Measurements from ENCODE around the gene RBMXL3.
A peak's percentile ranks its signal among the peaks of the same experiment; 100 is the strongest.
"Not testable (repeated sequence)": the region's sequence is repeated elsewhere in the genome, so short reads cannot be mapped to it uniquely, and the experiment has no call there.

RBMXL3 gene

DNA sequence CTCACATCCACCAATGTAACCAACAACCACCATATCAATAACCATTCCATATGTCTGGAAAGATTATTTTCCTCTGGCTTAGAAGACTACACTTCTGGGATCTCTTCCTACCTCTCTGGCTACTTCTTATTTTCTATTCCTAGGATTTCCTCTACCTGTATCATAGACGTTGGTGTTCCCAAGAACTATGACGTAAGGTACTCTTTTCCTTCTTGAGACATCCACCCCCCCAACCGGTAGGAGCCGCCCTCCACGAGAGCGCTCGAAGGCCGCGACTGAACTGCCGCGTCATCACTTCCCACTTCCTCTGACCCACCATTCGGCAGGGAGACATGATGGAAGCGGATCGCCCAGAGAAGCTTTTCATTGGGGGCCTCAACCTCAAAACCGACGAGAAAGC lies at the start of gene RBMXL3:
TSS of gene RBMXL3 (plus strand) at position 301 of the 400 bp plus-strand sequence. CDS start at position 333, 32 bp downstream.
- DNase-seq = no peak

DNA sequence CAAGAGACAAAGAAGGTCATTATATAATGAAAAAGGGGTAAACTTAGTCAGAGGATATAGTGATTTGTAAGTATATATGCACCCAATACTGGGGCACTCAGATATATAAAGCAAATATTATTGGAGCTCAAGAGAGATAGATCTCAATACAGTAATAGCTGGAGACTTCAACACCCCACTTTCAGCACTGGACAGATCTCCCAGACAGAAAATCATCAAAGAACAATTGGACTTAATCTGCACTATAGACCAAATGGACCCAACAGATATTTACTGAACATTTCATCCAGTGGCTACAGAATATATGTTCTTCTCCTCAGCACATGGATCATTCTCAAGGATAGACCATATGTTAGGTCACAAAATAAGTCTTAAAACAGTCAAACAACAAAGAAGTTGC lies 47.2 kb upstream of the RBMXL3 start:
- no peak for DNase-seq

DNA sequence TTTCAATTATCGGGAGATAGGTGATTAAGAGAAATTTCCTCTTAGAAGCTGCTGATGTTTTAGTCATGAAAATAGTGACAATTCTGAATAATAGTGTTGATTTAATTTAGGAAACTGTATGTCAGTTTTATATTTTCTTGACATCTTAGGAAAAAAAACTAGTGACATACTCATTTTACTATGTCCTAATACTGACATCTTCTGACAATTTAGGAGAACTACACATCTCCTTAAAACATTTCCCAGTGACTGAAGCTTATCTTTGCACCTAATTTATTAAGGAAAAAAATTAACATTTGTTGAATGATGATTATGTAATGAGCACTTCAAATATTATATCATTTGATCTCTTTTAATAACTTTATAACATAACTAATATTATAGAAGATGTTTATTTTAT lies 42.0 kb upstream of the RBMXL3 start:
- peak; percentile 8 to 12 for DNase-seq

DNA sequence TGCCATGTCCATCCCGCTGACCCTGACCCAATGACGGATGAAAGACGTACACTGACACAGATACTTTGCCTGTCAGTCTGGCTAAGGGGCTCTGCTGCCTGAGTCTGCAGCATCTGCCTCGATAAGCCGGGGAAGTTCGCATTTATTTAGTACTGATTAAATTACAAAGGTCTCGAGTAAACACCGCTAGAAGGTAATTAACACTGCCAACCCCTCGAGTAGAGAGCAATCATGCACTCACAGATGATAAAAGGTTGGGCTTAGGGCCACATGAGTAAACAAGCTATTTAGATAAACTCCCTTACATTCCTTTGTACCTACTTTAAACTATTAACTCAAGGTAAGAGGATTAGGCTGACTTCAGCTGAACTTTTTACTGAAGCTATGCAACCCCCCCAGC lies 16.0 kb upstream of the RBMXL3 start:
- DNase-seq = no peak

DNA sequence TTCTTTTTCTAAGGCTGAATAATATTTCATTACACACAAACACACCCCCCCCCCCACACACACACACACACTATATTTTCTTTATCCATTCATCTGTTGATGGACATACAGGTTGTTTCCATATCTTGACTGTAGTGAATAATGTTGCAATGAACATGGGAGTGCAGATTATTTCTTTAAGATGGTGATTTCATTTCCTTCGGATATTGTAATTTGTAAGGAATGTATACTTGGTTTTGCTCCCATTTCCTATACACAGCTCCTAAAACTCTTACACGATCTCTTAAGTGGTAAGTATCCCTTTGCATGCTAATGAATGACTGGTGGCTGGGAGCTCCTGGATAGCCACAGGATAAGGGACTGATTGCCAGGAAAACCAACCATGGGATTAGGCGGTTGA lies 14.7 kb upstream of the RBMXL3 start:
- no peak for DNase-seq

DNA sequence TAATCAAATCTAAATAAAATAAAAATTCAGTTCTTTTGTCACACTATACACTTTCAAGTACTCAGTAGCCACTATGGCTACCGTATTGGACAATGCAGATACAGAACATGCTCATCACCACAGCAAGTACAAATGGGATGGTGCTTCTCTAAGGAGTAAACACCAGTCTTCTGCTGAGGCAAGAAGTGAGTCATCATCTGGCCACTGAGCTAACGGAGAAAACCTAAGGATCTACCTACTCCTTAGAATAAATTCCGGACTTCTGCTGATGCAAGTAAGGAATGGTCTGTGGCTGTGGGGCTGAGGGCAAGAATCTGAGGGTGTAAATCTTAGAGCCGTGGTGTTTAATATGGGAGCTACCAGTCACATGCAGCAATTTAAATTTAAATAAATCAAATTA lies 11.3 kb upstream of the RBMXL3 start:
- no peak for DNase-seq

DNA sequence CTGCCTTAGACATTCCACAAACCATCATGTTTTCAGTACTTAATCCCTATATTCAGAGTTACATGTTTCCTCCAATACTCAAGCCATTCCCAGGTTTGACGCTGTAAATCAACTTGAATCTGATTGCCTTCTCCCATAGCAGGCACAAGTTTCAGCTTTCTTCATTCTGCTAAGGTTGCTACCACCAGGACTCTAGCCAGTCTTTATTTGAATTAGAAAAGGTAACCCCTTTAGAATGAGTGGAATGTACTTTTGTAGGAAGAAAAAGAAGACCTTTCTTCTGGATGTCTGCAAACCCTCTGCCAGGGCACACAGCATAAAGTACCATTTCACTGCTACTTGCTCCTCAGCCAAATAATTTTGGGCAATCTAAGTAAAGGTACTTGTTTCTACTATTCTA lies 10.7 kb upstream of the RBMXL3 start:
- no peak for DNase-seq

DNA sequence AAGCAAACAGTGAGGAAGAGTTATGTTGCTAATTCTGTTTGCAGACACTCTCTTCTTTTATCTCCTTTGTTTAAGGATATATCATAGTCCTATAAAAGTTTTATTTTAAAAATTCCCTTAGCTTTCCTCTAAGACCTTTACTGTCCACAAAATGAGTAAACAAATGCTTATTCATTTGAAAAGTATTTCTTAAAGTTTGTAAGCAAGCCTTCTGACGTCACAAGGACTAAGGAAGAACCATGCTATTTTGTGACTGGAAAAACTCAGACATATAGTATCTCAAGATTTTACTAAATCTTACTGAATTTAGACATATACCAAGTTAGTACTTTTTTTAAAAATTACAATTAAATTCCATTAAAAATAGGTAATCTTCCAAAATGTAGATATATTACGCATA lies 5.2 kb upstream of the RBMXL3 start:
- no peak for DNase-seq

DNA sequence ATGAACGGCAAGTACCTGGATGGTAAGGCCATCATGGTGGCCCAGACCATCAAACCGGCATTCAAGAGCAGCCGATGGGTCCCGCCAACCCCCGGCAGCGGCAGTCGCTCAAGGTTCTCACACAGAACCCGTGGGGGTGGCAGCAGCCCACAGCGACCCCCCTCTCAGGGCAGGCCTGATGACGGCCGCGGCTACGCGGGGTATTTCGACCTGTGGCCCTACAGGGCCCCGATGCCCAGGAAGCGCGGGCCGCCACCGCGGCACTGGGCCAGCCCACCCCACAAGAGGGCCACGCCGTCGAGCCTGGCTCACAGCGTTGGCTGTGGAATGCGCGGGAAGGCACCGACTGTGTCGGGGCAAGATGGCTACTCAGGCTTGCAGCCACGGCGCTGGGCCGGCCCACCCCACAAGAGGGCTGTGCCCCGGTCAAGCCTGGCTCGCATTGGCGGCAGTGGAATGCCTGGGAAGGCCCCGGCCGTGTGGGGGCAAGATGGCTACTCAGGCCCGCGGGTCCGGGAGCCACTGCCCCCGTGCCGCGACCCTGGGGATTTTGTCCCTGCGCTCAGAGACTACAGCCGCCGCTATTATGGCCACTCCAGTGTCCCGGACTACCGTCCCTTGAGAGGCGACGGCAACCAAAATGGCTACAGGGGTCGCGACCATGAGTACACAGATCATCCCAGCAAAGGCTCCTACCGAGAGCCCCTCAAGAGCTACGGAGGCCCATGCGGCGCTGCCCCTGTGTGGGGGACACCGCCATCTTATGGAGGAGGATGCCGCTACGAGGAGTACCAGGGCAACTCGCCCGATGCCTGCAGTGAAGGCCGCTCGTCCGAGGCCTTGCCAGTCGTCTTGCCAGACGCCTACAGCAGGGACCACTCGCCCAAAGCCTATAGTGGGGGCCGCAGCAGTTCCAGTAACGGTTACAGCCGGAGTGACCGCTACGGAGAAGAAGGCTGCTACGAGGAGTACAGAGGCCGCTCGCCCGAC lies 731 bp downstream of the RBMXL3 start:
- no peak for DNase-seq

DNA sequence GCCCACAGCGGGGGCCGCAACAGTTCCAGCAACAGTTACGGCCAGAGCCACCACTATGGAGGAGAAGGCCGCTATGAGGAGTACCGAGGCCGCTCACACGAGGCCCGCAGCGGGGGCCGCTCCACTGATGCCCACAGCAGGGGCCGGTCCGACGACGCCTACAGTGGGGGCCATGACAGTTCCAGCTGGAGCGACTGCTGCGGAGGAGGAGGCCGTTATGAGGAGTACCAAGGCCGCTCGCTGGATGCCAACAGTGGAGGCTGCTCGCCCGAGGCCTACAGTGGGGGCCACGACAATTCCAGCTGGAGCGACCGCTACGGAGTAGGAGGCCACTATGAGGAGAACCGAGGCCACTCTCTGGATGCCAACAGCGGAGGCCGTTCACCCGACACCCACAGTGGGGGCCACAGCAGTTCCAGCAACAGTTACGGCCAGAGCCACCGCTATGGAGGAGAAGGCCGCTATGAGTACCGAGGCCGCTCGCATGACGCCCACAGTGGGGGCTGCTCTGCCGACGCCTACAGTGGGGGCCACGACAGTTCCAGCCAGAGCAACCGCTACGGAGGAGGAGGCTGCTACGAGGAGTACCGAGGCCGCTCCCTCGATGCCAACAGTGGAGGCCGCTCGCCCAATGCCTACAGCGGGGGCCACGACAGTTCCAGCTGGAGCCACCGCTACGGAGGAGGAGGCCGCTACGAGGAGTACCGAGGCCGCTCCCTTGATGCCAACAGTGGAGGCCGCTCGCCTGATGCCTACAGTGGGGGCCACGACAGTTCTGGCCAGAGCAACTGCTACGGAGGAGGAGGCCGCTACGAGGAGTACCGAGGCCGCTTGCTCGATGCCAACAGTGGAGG lies 1.7 kb downstream of the RBMXL3 start:
- DNase-seq = no peak

DNA sequence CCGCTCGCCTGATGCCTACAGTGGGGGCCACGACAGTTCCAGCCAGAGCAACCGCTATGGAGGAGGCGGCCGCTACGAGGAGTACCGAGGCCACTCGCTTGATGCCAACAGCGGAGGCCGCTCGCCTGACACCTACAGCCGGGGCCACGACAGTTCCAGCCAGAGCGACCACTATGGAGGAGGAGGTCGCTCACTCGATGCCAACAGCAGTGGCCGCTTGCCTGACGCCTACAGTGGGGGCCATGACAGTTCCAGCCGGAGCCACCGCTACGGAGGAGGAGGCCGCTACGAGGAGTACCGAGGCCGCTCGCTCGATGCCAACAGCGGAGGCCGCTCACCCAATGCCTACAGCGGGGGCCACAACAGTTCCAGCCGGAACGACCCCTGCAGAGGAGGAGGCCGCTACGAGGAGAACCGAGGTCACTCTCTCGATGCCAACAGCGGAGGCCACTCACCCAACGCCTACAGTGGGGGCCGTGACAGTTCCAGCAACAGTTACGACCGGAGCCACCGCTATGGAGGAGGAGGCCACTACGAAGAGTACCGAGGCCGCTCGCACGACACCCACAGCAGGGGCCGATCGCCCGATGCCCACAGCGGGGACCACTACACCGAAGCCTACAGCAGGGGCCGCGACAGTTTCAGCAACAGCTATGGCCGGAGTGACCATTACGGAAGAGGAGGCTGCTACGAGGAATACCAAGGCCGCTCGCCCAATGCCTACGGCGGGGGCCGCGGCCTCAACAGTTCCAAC lies 2.5 kb downstream of the RBMXL3 start:
- no peak for DNase-seq

DNA sequence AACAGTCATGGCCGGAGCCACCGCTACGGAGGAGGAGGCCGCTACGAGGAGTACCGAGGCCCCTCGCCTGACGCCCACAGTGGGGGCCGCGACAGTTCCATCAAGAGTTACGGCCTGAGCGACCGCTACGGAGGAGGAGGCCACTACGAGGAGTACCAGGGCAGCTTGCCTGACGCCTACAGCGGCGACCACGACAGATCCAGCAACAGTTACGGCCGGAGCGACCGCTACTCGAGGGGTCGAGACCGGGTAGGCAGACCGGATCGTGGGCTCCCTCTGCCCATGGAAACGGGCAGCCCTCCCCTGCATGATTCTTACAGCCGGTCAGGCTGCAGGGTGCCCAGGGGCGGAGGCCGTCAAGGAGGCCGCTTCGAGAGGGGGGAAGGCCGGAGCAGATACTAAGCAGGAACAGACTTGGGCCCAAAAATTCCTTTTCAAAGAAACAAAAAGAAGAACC lies 3.1 kb downstream of the RBMXL3 start:
- no peak for DNase-seq

DNA sequence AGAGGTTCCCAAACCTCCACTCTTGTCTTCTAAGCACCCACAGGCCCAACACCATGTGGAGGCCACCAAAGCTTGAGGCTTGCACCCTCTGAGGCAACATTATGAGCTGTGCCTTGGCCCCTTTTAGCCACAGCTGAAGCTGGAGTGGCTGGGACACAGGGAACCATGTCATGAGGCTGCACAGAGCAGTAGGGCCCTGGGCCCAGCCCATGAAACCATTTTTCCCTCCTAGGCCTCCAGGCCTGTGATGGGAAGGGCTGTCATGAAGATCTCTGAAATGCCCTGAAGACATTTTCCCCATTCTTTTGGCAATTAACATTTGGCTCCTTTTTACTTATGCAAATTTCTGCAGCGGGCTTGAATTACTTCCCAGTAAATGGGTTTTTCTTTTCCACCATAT lies 14.8 kb downstream of the RBMXL3 start:
- DNase-seq = no peak

DNA sequence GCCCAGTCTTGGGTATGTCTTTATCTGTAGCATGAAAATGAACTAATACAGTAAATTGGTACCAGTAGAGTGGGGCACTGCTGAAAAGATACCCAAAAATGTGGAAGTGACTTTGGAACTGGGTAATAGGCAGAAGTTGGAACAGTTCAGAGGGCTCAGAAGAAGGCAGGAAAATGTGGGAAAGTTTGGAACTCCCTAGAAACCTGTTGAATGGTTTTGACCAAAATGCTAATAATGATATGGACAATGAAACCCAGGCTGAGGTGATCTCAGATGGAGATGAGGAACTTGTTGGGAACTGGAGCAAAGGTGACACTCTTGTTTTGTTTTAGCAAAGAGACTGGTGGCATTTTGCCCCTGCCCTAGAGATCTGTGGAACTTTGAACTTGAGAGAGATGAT lies 20.3 kb downstream of the RBMXL3 start:
- not testable (repeated sequence) for DNase-seq

DNA sequence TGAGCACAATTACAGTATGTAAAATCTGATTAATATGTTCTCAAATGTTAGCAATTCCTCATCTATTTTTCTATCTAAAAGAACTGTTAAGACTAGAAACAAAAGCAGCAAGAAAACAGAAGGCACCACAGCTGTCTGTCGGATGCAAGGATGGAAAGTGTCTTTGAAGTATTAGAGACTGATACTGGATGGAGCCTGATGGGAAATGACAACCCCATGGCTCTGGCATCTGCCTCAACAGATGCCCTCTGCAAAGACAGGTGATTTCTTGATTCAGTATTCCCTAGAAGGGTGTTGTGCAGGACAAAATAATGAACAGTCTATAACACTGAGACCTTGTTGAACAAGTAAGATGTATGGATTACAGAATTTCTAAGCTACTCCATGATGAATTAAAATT lies 24.9 kb downstream of the RBMXL3 start:
- no peak for DNase-seq

DNA sequence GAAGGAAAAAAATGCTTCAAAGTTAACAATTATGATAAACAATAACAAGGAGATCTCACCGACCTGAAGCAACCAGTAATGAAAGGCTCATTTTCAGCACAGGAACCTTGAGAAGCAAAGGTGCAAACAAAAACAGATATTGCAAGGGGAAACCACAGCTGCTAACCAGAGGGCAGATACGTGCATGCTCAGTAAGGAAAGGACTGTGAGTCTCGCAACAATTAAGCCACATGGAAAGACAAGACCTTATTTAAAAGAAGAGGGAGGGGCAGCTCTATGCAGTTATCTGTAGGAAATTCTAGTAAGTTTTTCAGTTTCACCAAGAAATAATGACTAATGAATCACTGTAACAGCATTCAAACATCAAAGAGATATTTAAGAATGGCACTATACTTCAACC lies 25.4 kb downstream of the RBMXL3 start:
- DNase-seq = no peak

DNA sequence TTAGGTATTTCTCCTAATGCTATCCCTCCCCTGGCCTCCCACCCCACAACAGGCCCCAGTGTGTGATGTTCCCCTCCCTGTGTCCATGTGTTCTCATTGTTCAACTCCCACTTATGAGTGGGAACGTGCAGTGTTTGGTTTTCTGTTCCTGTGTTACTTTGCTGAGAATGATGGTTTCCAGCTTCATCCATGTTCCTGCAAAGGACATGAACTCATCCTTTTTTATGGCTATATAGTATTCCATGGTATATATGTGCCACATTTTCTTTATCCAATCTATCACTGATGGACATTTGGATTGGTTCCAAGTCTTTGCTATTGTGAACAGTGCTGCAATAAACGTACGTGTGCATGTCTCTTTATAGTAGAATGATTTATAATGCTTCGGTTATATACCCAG lies 28.1 kb downstream of the RBMXL3 start:
- not testable (repeated sequence) for DNase-seq

DNA sequence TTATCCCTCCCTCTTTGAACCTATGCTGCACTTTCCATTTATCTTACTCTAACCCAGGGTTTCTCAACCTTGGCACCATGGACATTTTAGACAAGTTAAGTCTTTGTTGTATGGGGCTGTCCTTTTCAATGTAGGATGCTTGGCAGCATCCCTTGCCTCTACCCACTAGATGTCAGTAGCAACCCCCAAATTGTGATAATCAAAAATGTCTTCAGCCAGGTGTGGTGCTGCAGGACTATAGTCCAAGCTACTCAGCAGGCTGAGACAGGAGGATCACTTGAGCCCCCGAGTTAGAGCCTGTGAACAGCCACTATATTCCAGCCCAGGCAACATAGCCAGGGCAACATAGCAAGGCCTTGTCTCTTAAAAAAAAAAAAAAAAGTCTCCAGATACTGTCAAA lies 37.7 kb downstream of the RBMXL3 start:
- no peak for DNase-seq

DNA sequence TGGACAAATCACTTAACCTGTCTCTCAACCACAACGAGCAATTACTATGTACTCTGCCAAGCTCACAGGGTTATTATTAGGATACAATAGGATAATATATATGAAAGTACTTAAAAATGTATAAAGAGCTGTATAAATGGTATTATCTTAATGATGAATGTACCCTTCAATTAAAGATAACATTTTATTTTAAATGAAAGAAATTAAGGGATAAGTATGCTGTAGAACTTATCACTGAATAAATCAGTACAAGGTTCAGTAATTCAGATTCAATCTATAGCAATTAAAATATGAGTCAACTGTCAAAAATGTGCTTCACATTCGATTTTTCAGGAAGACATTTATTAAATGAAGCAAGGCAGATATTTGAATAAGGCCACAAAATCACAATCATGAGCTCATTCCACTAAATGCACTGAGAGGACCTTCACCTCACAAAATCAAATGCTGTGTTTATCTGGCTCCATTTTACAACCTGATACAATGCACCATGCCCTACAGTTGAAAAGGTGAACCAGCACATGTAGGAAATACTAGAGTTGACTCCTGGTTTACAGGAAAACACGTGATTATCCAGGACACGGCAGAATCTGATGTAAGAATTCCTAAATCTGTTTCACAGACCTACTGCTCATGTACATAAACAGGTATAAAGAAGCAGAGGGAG lies 40.3 kb downstream of the RBMXL3 start:
- no peak for DNase-seq

DNA sequence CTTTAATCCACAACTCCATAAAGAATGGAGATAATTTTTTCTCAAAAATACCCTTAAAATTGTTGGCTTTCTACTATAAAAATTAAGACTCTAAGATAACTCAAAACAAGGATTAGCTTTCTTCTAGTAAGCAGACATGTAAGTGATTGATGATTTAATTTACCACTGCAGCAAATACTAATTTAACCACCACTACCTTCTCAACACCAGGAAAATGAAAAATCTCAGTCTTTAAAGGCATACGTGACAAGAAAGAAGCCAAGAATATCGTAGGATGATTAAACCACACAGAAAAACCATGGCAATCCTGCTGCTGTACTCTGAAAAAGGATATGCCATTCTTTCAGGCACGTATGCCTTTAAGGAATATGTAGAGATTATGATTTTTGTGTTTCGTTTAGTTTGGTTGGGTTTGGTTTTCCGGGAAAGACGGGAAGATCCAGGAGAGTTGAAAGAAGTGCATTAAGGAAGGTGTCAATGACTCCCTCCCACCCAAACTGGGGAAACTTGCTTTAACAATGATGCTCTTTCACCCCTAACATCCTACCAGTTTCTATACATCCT lies 43.8 kb downstream of the RBMXL3 start:
- no peak for DNase-seq

DNA sequence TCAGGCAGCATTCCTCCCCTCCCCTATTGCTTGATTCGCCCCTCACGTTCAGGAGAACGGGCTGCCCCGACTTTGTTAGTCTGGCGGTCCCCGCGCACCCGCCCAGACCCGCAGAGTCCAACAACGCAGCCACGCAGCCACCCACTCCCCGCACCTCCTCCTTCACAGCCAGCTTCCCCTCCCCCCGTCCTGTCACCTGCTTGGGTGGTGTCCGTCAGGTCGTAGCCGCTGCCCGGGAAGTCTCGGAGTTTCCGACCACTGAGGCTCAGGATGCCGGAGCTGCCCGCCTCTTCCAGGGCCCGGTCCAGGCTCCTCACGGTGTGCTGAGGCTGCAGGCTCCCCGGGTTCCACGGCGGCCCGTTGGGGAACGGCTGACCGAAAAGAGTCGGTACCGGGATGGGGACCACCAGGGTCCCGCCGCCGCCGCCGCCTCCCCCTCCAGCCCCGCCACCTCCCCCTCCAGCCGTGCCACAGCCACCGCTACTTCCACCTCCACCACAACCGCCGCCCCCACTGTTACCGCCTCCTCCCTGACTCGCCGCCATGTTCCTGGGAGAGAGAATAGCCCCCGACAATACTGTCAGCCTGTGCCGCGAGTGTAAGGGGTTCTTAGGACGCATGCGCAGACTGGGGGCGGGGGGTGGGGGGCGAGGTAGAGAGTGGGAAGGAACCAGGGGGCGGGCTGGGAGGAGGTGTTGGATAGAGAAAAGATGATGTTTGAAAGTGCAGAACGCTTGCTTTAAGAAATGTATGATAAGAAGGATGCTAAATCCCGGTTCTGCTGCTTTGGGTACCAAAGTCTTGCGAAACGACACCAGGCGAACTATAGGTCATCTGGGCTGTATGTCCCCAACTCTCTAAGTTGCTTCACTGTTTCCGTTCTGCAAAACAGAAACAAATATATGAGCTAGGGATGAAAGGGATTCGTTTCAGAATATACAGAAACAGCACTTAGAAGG lies 44.6 kb downstream of the RBMXL3 start, which contains the start of gene LRCH2:
TSS of gene LRCH2 (minus strand) at position 600 of the 959 bp plus-strand sequence. CDS start at position 545, 55 bp downstream.
- DNase-seq = no peak
